Prostate gland (tissue), 2 donors: ENCODE results near the gene HIVEP3.

Source experiments
- POLR2A ChIP-seq: fragments of 450-650 bp; IDR thresholded peaks from one replicate; pipeline ENCODE4 v1.6.1; 2016; ENCODE audit warnings: antibody characterized with exemption, mild to moderate bottlenecking
- POLR2AphosphoS5 ChIP-seq: sonication (generic); formaldehyde crosslinking; IDR thresholded peaks from one replicate; pipeline ENCODE4 v1.6.1; 2017; ENCODE audit warnings: antibody characterized with exemption
- TF ChIP-seq, protein P1 (sequence below), 4 experiments: fragments of 200-600 bp in 2 of 4; fragments of 450-650 bp in 2 of 4; sonication (generic) in 2 of 4; IDR thresholded peaks; 1 replicate in 3 of 4; 2 replicates in 1 of 4; pipeline ENCODE4 v1.5.1; 2016 to 2019; ENCODE audit warnings: antibody characterized with exemption in 4 of 4, mild to moderate bottlenecking in 2 of 4, moderate library complexity in 2 of 4

DNA sequence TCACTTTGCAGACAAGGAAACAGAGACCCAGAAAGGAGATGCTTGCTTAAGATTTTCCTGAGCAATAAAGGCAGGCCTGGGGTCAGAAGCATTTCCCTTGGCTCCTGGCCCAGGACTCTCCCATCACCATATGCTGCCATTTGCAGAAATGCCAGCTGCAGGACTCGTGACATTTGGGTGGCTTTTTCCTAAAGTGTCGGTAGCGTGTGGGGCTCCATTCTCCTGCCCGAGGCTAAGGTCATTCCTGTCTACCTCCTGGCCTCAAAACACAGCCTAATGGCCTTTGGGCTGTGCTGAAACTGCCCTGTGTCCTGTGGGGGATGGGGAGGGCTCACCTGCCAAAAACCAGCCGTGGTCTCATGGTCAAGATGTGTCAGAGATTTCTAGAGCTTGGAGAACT lies 218.1 kb downstream of the HIVEP3 start:
- TF ChIP-seq, protein P1, sequence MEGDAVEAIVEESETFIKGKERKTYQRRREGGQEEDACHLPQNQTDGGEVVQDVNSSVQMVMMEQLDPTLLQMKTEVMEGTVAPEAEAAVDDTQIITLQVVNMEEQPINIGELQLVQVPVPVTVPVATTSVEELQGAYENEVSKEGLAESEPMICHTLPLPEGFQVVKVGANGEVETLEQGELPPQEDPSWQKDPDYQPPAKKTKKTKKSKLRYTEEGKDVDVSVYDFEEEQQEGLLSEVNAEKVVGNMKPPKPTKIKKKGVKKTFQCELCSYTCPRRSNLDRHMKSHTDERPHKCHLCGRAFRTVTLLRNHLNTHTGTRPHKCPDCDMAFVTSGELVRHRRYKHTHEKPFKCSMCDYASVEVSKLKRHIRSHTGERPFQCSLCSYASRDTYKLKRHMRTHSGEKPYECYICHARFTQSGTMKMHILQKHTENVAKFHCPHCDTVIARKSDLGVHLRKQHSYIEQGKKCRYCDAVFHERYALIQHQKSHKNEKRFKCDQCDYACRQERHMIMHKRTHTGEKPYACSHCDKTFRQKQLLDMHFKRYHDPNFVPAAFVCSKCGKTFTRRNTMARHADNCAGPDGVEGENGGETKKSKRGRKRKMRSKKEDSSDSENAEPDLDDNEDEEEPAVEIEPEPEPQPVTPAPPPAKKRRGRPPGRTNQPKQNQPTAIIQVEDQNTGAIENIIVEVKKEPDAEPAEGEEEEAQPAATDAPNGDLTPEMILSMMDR (IDR thresholded peaks at IDR 0.05): no peak
- no peak for TF ChIP-seq POLR2A
- no peak for TF ChIP-seq POLR2AphosphoS5
